GM12892 (cell line): ENCODE measurements around the gene ACTL7A.

Source experiments
- POLR2A ChIP-seq: IDR thresholded peaks from 2 replicates; pipeline ENCODE4 v1.6.1; 2011; ENCODE audit warnings: low read depth, low read length, control low read depth
- POLR2AphosphoS5 ChIP-seq: IDR thresholded peaks from 2 replicates; pipeline ENCODE4 v1.6.1; 2011; ENCODE audit warnings: low read depth, low read length, control low read depth
- TAF1 ChIP-seq: IDR thresholded peaks from 2 replicates; pipeline ENCODE4 v1.6.1; 2011; ENCODE audit warnings: low read depth, mild to moderate bottlenecking, control low read depth, low read length, borderline replicate concordance

- TF ChIP-seq TAF1 (no peak), POLR2AphosphoS5 (no peak), POLR2A (no peak)
Measured at GRCh38 chr9:108854094-108854493, 8.0 kb upstream of the ACTL7A start.
